Testis (tissue), 3 donors: ENCODE results near the gene C9orf50. TPM values are rescaled to one million over a fixed set of nuclear protein-coding genes. Genes with fewer than 3 reads are reported as not detected.

Source experiments
- DNase-seq: peaks from one replicate; pipeline ENCODE4 v3.0.0-alpha.2; 2019
- H3K27ac ChIP-seq, 2 donors: fragments of 200-600 bp; sonication (generic); one replicate each; pipeline ENCODE4 v1.5.1; 2019
- H3K27me3 ChIP-seq: fragments of 200-600 bp; sonication (generic); one replicate; pipeline ENCODE4 v1.5.1; 2019
- H3K36me3 ChIP-seq: fragments of 200-600 bp; sonication (generic); one replicate; pipeline ENCODE4 v1.5.1; 2017; ENCODE audit warnings: low read depth; ENCODE audit errors: missing control alignments
- H3K4me1 ChIP-seq: fragments of 200-600 bp; sonication (generic); one replicate; pipeline ENCODE4 v1.5.1; 2019
- H3K4me3 ChIP-seq, 2 donors: fragments of 200-600 bp; sonication (generic); one replicate each; pipeline ENCODE4 v1.5.1; 2017 to 2019
- H3K9me3 ChIP-seq: fragments of 200-600 bp; sonication (generic); one replicate; pipeline ENCODE4 v1.5.1; 2017
- CTCF ChIP-seq, 3 experiments: fragments of 450-650 bp in 2 of 3; fragments of 200-600 bp in 1 of 3; sonication (generic) in 1 of 3; IDR thresholded peaks; one replicate each; pipeline ENCODE4 v1.5.1; 2016 to 2019; ENCODE audit warnings: antibody characterized with exemption in 3 of 3, mild to moderate bottlenecking in 2 of 3, moderate library complexity in 1 of 3
- POLR2A ChIP-seq: fragments of 450-650 bp; IDR thresholded peaks from one replicate; pipeline ENCODE4 v1.6.1; 2017; ENCODE audit warnings: antibody characterized with exemption, mild to moderate bottlenecking, moderate library complexity
- WGBS, 2 donors: methylation state at CpG; one replicate each; pipeline ENCODE4 v1.1.5; 2018; 5-methylcytosine and 5-hydroxymethylcytosine counted together
- intact Hi-C: fragments of 100-400 bp; cut with DNase I; formaldehyde crosslinking; loops from one replicate; pipeline ENCODE4 v1.15.1; 2023; ENCODE audit warnings: low total_unique reads
- polyA plus RNA-seq: library from polyadenylated mRNA; stranded (reverse); fragments of 350-450 nt; fragmentation: Illumina TruSeq; extraction: RNeasy Lipid Tissue Mini Kit (QIAGEN cat#74804); gene quantifications from one replicate; pipeline ENCODE4 v1.2.3, GENCODE V29; 2014; ENCODE audit warnings: low read depth, low replicate concordance; ENCODE audit not compliant: insufficient read depth
- total RNA-seq, 2 donors: library from RNA; depleted of rRNA; stranded (reverse); fragments of >200 nt; gene quantifications; one replicate each; pipeline ENCODE4 v1.2.3, GENCODE V29; 2016

Gene C9orf50
- total and polyA plus RNA-seq, 3 donors from 2014 or later = 3.7 to 14.6 (median 9.4) TPM

GRCh38 chr9:129649726-129650679 lies 29.1 kb upstream of the C9orf50 start:
- Histone ChIP-seq H3K4me1 (peaks cover 11% of the 10 kb centered on the region), H3K27ac (no peak overlapping the region), H3K4me3 (no peak overlapping the region), H3K36me3 (no peaks in the 10 kb centered on the region), H3K9me3 (no peaks in the 10 kb centered on the region), H3K27me3 (no peaks in the 10 kb centered on the region)
- intact Hi-C loops = loop anchor here (5.0 kb wide), 1 partner anchor 132 kb away; no protein-coding TSS in a partner anchor
- no peak for DNase-seq
- WGBS, 2 donors = 83 to 88% methylated on average over 16 to 20 of the region's 20 CpGs
- TF ChIP-seq CTCF (IDR thresholded peaks at IDR 0.05) (no peak), POLR2A (no peak)

- H3K4me1 ChIP-seq = no peaks in the 10 kb centered on the region
- WGBS, 2 donors = 82 to 95% methylated on average over 8 to 9 of the region's 10 CpGs
- TF ChIP-seq POLR2A (no peak), CTCF (IDR thresholded peaks at IDR 0.05) (no peak)
- H3K9me3 ChIP-seq = no peaks in the 10 kb centered on the region
- H3K36me3 ChIP-seq = no peaks in the 10 kb centered on the region
- DNase-seq = no peak
- H3K4me3 ChIP-seq = no peak overlapping the region
- H3K27ac ChIP-seq = no peak overlapping the region
- no peaks in the 10 kb centered on the region for H3K27me3 ChIP-seq
- intact Hi-C loops = loop anchor here (5.0 kb wide), 1 partner anchor 134 kb away; no protein-coding TSS in a partner anchor
Observed at GRCh38 chr9:129648764-129649115, 27.8 kb upstream of the C9orf50 start.

GRCh38 chr9:129648092-129648763 lies 27.3 kb upstream of the C9orf50 start:
- no peaks in the 10 kb centered on the region for H3K4me1 ChIP-seq
- H3K9me3 ChIP-seq = no peaks in the 10 kb centered on the region
- no peak for DNase-seq
- H3K27me3 ChIP-seq = no peaks in the 10 kb centered on the region
- no peaks in the 10 kb centered on the region for H3K36me3 ChIP-seq
- TF ChIP-seq CTCF (IDR thresholded peaks at IDR 0.05) = no peak
- TF ChIP-seq POLR2A = no peak
- no peak overlapping the region for H3K4me3 ChIP-seq
- WGBS, 2 donors = 77 to 78% methylated on average over 16 of the region's 16 CpGs
- intact Hi-C loops = loop anchor here (5.0 kb wide), 1 partner anchor 134 kb away; no protein-coding TSS in a partner anchor
- no peak overlapping the region for H3K27ac ChIP-seq

GRCh38 chr9:129647635-129648034 lies 26.7 kb upstream of the C9orf50 start:
- Histone ChIP-seq H3K36me3 (no peaks in the 10 kb centered on the region), H3K9me3 (no peaks in the 10 kb centered on the region), H3K4me1 (no peaks in the 10 kb centered on the region), H3K27me3 (no peaks in the 10 kb centered on the region), H3K27ac (no peak overlapping the region), H3K4me3 (no peak overlapping the region)
- 82% methylated on average over 10 of the region's 10 CpGs for WGBS, 2 donors
- DNase-seq = no peak
- intact Hi-C loops = loop anchor here (5.0 kb wide), 1 partner anchor 135 kb away; no protein-coding TSS in a partner anchor
- no peak for TF ChIP-seq CTCF (IDR thresholded peaks at IDR 0.05)
- no peak for TF ChIP-seq POLR2A
